Amygdala (tissue), 56 donors: Measurements from ENCODE around the gene SNAPC3.
"Not testable (repeated sequence)": the region's sequence is repeated elsewhere in the genome, so short reads cannot be mapped to it uniquely, and the experiment has no call there.

Experiments
- DNase-seq, 56 donors: peaks; one replicate each; lab custom pipeline; 2025; lab: John Stamatoyannopoulos, UW

SNAPC3 gene

GRCh38 chr9:15421990-15422371 is 695 bp upstream of the SNAPC3 start:
- no peak for DNase-seq

- DNase-seq = peak in 1 of 56 donors; percentile 35
These were observed 732 bp downstream of the SNAPC3 start for GRCh38 chr9:15423231-15423985.

- no peak for DNase-seq
These were observed 3.3 kb downstream of the SNAPC3 start for GRCh38 chr9:15426019-15426418.

- not testable (repeated sequence) for DNase-seq
These were observed 5.0 kb downstream of the SNAPC3 start for GRCh38 chr9:15427702-15428101.

GRCh38 chr9:15430920-15431844 is 8.5 kb downstream of the SNAPC3 start:
- DNase-seq = peak in 11 of 56 donors; percentile 2 to 26 (median 6)

GRCh38 chr9:15433191-15433590 is 10.5 kb downstream of the SNAPC3 start:
- DNase-seq = no peak

GRCh38 chr9:15433661-15434060 is 11.0 kb downstream of the SNAPC3 start:
- DNase-seq = no peak

GRCh38 chr9:15438891-15439290 is 16.2 kb downstream of the SNAPC3 start:
- DNase-seq = no peak

- not testable (repeated sequence) for DNase-seq
These were observed 19.2 kb downstream of the SNAPC3 start for GRCh38 chr9:15441841-15442240.

GRCh38 chr9:15442264-15442663 is 19.6 kb downstream of the SNAPC3 start:
- not testable (repeated sequence) for DNase-seq

GRCh38 chr9:15444141-15444540 is 21.5 kb downstream of the SNAPC3 start:
- no peak for DNase-seq

GRCh38 chr9:15453956-15454355 is 31.3 kb downstream of the SNAPC3 start:
- DNase-seq = no peak

GRCh38 chr9:15461056-15461455 is 38.4 kb downstream of the SNAPC3 start:
- DNase-seq = no peak

GRCh38 chr9:15461601-15462000 is 38.9 kb downstream of the SNAPC3 start:
- no peak for DNase-seq

GRCh38 chr9:15468145-15468544 is 45.5 kb downstream of the SNAPC3 start:
- no peak for DNase-seq

- DNase-seq = no peak
These were observed 46.7 kb downstream of the SNAPC3 start for GRCh38 chr9:15469406-15469805.

GRCh38 chr9:15469862-15470261 is 47.2 kb downstream of the SNAPC3 start:
- no peak for DNase-seq

GRCh38 chr9:15475923-15476536 is 53.4 kb downstream of the SNAPC3 start:
- DNase-seq = peak in 1 of 56 donors; percentile 8

- DNase-seq = no peak
These were observed 57.4 kb downstream of the SNAPC3 start for GRCh38 chr9:15480028-15480427.

GRCh38 chr9:15482146-15482545 is 59.5 kb downstream of the SNAPC3 start:
- DNase-seq = no peak

- no peak for DNase-seq
These were observed 62.1 kb downstream of the SNAPC3 start for GRCh38 chr9:15484802-15485201.
